Stimulated activated CD4-positive, alpha-beta T cell treated with anti-CD3 and anti-CD28 coated beads, Interleukin-4, amount 100 ng/mL, for 1 hour (primary cell): ENCODE results near the gene TMC1.
"Not testable (repeated sequence)": the region's sequence is repeated elsewhere in the genome, so short reads cannot be mapped to it uniquely, and the experiment has no call there.

ENCODE experiments used
- DNase-seq: peaks from one replicate; pipeline ENCODE4 v3.0.0-alpha.2; 2020

Gene TMC1

DNA sequence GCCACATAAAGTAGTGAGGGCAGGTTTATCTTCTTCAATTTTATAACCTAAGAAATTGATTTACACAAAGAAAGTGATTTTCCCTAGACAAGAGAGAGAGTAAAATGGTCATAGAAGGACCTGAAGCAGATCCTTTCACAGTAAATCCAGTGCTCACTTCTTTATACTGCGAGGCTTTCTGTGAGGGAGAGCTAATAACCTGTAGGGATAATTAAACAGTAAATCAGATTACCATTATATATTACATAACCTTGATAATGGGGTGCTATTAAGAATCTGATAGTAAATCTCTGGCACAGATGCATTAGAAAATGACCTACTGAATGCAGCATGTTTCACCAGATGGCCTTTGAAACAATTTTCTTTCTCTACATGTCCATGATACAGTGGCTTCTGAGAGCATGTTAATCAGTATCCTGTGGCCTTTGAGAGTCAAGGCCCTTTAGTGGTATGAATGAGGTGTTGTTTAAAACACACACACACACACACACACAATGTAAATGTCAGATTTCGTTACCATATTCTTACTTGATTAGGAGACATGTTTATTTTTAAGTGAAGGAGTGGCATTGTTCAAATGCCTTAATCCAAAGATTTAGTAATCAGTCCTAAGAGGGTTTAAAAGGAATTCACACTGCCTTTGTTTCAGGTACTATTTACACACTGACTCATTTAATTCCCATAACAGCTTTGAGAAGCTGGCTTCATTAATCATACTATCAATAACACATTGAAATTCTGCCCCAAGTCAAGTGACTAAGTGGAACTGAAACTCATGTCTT lies 306.7 kb downstream of the TMC1 start:
- DNase-seq, result no peak

DNA sequence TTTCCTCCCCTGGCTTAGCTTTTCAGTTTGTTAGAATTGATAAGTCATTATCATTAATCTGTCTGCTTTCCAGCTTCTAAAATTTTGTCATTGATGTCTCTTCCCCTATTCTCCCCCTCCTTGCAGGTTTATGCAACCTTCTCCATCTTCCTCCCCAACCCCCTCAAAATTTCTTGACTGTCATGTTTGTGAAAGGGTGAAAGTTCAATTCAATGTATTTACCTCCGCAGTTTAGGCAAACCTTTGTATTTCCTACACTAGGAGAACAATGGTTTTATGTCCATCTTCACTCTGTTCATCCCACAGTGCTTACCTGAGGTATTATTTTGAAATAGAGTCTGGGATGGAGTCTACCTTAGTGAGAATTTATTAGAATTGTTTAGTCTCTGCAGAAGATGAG lies 313.6 kb downstream of the TMC1 start:
- DNase-seq, result no peak

DNA sequence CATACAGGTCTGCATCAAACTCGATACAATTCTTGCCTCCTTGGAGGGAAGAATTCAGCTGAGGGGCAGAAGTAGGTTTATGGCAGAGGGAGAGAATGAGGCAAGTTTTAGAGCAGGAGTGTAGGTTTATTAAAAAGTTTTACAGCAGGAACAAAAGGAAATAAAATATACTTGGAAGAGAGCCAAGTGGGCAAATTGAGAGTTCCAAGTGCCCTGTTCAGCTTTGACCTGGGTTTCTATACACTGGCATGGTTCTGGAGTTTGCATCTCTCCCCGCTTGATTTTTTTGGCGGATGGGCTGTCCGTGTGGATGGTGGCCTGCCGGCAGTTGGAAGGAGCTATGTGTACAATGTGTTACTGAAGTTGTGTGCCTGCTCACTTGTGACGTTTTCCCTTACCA lies 315.4 kb downstream of the TMC1 start:
- DNase-seq, result no peak

DNA sequence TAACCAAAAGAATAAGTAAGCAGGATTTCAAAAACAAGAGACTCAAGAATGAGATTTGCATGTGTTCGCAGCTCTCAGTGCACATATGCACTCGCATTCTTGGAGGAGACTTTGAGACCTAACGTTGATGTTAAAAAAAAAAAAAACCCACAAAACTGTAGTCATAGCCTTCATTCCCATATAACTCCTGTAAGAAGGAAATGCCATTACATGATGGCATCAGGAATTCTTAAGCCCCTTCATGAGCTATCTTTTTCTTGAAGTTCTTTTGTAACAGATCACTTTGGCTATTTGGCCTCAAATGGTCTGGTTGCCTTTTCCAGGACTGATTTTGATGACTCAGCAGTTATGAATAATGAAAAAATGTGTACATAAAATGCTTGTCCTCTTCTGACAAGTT lies 317.7 kb downstream of the TMC1 start:
- DNase-seq, result no peak

GRCh38 chr9:72843520-72844439 lies 322.4 kb downstream of the TMC1 start:
- DNase-seq, result no peak

- DNase-seq, result no peak
These were observed 323.0 kb downstream of the TMC1 start for GRCh38 chr9:72844440-72844768.

DNA sequence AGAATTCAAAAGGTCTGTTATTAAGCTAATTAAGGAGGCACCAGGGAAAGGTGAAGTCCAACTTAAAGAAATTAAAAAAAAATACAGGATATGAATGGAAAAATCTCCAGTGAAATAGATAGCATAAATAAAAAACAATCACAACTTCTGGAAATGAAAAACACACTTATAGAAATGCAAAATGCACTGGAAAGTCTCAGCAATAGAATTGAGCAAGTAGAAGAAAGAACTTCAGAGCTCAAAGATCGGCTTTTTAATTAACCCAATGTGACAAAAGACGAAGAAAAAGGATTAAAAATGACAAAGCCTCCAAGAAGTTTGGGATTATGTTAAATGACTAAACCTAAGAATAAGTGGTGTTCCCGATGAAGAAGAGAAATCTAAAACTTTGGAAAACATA lies 323.6 kb downstream of the TMC1 start:
- not testable (repeated sequence) for DNase-seq

GRCh38 chr9:72850209-72850608 lies 328.8 kb downstream of the TMC1 start:
- not testable (repeated sequence) for DNase-seq

GRCh38 chr9:72855321-72855720 lies 333.9 kb downstream of the TMC1 start:
- no peak for DNase-seq

DNA sequence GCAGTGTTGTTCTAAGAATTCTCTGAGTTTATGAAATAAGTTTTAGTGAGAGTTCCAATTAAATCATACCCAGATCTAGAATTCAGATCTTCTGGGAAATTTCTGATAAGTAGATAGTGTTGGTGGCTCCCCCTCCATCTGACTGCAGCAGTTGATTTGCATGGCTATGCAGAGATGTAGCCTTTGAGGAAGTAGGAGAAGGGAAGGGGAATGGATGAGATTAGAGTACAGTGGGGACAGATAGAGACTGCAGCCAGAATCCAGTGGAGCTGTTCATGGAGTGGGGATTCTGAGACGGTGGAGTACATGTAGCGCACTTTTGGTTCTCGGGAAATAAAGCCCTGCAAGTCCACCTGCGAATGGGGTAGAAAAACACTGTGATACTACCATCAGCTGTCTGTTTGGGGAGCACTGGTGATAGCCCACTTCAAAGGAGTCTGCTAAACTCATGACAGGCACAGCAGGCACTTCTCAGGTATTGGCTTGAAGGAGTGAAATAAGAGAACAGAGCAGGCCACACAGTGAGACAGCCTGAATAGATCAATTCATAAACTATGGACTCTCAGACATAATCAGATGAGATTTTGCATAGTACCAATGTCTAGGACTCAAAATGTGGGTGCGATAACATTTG lies 334.6 kb downstream of the TMC1 start:
- DNase-seq, result no peak

DNA sequence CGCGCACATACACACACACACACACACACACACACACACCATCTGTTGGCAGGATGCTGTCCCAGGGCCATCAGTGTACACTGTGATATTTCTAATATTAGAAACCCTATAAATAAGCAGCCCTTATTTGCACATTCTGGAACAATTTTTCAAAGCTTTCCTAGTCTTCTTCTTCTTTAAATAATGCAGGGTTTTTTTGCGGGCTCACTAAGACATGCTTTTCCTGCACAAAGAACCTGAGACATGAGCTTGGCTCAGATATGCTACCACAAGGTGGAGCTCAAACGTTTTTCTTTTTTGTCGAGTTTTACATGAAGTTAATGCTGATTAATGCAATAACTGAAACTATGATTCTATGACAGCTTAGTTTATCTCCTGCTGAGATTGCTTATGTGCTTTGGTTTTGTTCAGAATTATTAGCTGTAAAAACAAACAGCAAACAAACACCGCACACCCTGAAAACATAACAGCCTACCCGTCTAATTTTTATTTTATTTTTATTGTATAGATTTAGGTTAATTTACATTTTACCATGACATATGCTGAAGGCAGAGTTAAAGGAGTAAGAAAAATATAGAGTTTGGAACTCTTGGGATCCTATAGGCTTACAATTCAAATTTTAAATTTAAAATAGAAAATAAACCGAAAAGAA lies 335.7 kb downstream of the TMC1 start:
- DNase-seq, result no peak

DNA sequence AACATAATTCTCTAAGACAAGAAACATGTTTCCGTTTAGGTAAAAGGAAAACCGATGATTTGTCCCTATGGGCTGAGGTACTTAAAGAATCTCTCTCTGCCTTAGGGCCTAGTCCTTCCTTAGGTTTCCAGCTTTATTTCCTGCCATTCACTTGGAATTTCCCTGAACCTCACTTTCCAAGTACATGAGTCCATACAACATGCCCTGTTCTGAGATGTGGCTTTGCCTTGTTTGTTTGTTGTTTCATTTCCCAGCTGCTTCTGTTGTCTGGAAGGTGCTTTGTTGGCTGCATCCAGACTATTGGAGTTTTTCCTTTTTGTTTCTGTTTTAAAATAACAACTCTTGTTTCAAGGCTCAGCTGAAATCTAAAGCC lies 336.2 kb downstream of the TMC1 start:
- DNase-seq, result no peak

GRCh38 chr9:72858089-72858912 lies 336.9 kb downstream of the TMC1 start:
- DNase-seq, result no peak

DNA sequence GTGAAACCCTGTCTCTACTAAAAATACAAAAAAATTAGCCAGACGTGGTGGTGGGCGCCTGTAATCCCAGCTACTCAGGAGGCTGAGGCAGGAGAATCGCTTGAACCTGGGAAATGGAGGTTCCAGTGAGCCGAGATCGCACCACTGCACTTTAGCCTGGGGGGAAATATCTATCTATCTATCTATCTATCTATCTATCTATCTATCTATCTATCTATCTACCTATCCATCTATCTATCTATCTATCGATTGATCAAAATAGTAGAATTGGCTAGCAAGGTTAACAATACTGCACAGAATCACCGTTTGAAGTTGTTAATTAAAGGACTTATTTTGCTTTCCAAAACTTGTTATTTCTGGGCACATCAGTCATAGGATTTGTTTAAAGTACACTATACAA lies 341.4 kb downstream of the TMC1 start:
- not testable (repeated sequence) for DNase-seq

DNA sequence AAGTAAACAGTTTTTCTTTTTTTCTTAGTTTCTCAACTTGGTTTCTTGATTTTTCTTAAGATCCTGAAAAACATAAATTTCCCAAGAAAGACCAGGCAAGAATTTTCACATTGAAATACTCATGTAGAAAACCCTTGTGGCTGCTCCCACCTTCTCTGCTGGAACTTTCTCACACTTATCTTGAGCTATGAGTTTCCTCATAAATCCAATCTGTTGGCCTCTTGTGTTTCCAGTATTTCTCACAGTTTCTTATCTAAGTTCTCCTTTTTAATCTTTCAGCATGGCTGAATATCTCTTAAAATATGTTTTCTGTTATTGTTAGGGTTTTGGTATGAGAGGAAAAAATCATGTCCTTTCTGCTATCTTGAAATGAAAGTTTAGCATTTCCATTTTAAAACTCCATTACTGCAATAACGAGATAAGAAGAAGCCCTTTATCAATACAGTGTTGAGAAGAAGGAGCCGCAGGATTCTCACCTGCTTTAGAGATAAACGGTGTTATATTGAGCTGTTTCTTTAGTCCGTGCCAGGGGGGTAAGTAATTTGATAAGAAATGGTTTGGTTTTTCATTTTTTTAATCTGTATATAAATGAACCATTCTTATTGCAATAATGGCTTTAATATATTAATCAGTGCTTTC lies 342.2 kb downstream of the TMC1 start:
- DNase-seq, result no peak

DNA sequence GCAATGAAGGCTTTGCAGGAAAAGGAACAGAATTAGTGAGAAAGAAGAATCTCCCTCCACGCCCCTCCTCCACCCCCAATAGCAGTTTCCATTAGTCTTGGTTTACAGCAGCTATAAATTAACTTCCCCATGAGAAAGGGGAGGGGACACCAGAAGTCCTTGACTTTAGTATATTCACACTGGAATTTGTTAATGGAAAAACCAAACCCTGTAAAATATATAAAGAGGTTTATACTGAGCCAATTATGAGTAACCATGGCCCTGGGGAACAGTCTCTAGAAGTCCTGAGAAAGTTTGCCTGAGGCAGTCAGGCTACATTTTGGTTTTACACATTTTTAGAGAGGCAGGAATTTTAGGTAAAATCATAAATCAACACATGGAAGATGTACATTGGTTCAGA lies 342.9 kb downstream of the TMC1 start:
- DNase-seq, result no peak

DNA sequence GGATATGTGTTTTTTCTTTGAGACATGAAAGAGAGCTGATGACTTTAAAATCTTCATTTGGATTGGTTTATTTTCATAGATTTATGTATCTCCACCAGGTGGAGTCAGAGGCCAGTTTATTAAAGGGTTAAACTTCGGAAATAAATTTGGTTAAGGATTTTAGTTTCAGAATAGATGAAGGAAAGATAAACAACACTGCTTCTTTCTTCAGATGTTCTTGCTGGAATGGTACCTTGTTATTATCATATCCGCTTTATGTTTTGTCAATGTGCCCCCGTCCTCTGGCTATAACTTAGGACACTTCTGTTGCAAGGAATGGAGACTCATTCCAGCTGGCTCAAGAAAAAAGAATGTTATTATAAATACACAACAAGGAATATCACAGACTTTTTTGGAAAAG lies 350.3 kb downstream of the TMC1 start:
- DNase-seq, result no peak

DNA sequence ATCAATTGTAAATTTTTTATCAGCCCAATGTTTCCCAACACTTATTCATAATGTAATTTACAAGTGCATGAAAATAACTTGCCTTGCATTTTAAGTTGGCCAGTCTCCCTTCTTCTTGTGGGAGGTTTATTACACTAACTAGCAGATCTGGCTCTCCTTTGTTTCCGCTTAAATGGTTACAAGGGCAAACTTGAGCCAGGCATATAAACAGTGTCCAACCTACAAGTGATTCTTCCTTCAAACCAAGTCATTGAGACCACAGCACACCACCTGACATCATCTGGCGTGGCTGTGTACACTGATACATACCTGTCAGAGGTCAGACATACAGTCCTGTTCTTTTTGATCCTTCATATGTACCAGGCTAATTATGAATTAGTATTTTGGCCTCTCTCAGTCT lies 351.3 kb downstream of the TMC1 start:
- DNase-seq, result no peak

DNA sequence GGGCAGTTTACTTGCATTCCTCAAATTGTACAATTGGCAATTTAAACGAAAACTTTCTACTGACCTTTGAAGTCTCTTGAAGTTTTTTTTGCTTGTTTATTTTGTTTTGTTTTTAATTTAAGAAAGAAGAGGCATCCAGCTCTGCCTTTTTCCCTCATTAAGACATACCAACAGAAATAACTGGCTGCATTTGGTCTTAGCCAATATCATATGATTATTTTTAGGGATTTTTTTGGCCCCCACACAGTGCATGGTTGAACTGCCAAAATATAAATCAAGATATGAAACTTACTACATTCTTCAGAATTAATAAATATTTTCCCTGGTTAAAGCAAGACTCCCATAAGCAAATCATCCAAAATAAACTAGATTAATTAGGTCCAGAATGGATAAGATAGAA lies 352.0 kb downstream of the TMC1 start:
- DNase-seq, result no peak

GRCh38 chr9:72874344-72874743 lies 352.9 kb downstream of the TMC1 start:
- DNase-seq, result no peak

DNA sequence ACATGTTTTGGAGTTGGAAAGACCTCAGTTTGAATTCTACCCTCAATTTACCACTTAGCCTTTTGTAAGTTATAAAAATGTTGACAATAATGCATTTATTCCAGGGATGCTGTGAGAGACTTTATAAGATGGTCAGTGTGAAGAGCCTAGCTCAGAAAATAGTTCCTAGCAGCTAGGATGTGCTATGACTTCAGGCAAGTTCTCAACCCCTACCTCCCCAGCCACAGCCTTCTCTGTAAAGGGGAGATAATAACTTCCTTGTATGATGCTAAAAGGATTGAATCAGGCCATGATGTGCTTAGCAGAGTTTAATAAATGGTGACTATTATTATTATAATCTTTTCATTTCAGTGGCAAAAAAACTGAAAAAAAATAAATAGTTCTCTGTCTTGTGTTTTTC lies 353.8 kb downstream of the TMC1 start:
- DNase-seq, result no peak

- DNase-seq, result no peak
These were observed 359.4 kb downstream of the TMC1 start for GRCh38 chr9:72880821-72881220.
